Fibroblast of lung (primary cell): ENCODE measurements around the gene ZBTB16. TPM values are rescaled to one million over a fixed set of nuclear protein-coding genes. Genes with fewer than 3 reads are reported as not detected.

Experiments used
- DNase-seq, 2 donors: peaks; one replicate each; pipeline versions ENCODE4 v3.0.0 to v3.0.0-alpha.2; 2010; ENCODE audit warnings: low read depth in 2 of 2
- H2AFZ ChIP-seq: 2 replicates; pipeline ENCODE4 v1.5.1; 2012; ENCODE audit warnings: low read length, control low read depth, inconsistent platforms
- H3K27ac ChIP-seq: 2 replicates; pipeline ENCODE4 v1.5.1; 2011; ENCODE audit warnings: low read length, control low read depth; ENCODE audit not compliant: insufficient read depth
- H3K27me3 ChIP-seq: 2 replicates; pipeline ENCODE4 v1.5.1; 2011; ENCODE audit warnings: mild to moderate bottlenecking, low read length; ENCODE audit not compliant: control insufficient read depth, insufficient read depth
- H3K36me3 ChIP-seq: 2 replicates; pipeline ENCODE4 v1.5.1; 2011; ENCODE audit warnings: low read length; ENCODE audit not compliant: control insufficient read depth, insufficient read depth
- H3K4me1 ChIP-seq: 2 replicates; pipeline ENCODE4 v1.5.1; 2011; ENCODE audit warnings: low read length; ENCODE audit not compliant: control insufficient read depth, insufficient read depth; ENCODE audit errors: extremely low read depth
- H3K4me2 ChIP-seq: 2 replicates; pipeline ENCODE4 v1.5.1; 2011; ENCODE audit warnings: low read length, control low read depth; ENCODE audit not compliant: insufficient read depth; ENCODE audit errors: extremely low read depth
- H3K4me3 ChIP-seq, 4 experiments: fragments of 200-600 bp in 1 of 4; sonication (generic) in 1 of 4; replicated peaks in 1 of 4; 2 replicates each; pipeline ENCODE4 v1.5.1; 2011 to 2016; ENCODE audit warnings: low read length in 4 of 4, low read depth in 3 of 4, mild to moderate bottlenecking in 3 of 4, control low read depth in 2 of 4, inconsistent platforms in 1 of 4, mixed read lengths in 1 of 4; ENCODE audit not compliant: insufficient read depth in 1 of 4; ENCODE audit errors: control extremely low read depth in 1 of 4
- H3K79me2 ChIP-seq: 2 replicates; pipeline ENCODE4 v1.5.1; 2012; ENCODE audit warnings: mild to moderate bottlenecking, low read length, inconsistent platforms; ENCODE audit not compliant: control insufficient read depth, insufficient read depth
- H3K9ac ChIP-seq: 2 replicates; pipeline ENCODE4 v1.5.1; 2011; ENCODE audit warnings: mild to moderate bottlenecking, low read length, control low read depth; ENCODE audit not compliant: insufficient read depth
- H3K9me3 ChIP-seq: 2 replicates; pipeline ENCODE4 v1.5.1; 2012; ENCODE audit warnings: low read depth, low read length; ENCODE audit not compliant: control insufficient read depth, insufficient read depth
- H4K20me1 ChIP-seq: 2 replicates; pipeline ENCODE4 v1.5.1; 2011; ENCODE audit warnings: low read length; ENCODE audit not compliant: control insufficient read depth, insufficient read depth; ENCODE audit errors: extremely low read depth
- CTCF ChIP-seq, 2 donors: IDR thresholded peaks in 1 of 2; conservative IDR thresholded peaks in 1 of 2; 1 replicate in 1 of 2; 2 replicates in 1 of 2; pipeline ENCODE4 v1.5.1; 2011 to 2012; ENCODE audit warnings: low read length in 2 of 2, control low read depth in 1 of 2, inconsistent platforms in 1 of 2, low read depth in 1 of 2, mild to moderate bottlenecking in 1 of 2
- EZH2 ChIP-seq: IDR thresholded peaks from 2 replicates; pipeline ENCODE4 v1.5.1; 2012; ENCODE audit warnings: low read length, control low read depth, mild to moderate bottlenecking; ENCODE audit errors: missing control alignments
- polyA plus RNA-seq, 2 donors: library from polyadenylated mRNA; depleted of rRNA in 1 of 2; stranded (reverse) in 1 of 2; unstranded in 1 of 2; fragments of >200 nt; gene quantifications; 2 replicates each; pipeline ENCODE4 v1.2.1, GENCODE V29; 2011 to 2012; ENCODE audit warnings: missing spikeins in 1 of 2
- total RNA-seq: library from RNA; depleted of rRNA; stranded (reverse); fragments of >200 nt; gene quantifications from 2 replicates; pipeline ENCODE4 v1.2.1, GENCODE V29; 2014

Gene ZBTB16
- total and polyA plus RNA-seq, 2 donors (not counting 1 experiment from before 2014, with no cell fraction given): not detected

DNA sequence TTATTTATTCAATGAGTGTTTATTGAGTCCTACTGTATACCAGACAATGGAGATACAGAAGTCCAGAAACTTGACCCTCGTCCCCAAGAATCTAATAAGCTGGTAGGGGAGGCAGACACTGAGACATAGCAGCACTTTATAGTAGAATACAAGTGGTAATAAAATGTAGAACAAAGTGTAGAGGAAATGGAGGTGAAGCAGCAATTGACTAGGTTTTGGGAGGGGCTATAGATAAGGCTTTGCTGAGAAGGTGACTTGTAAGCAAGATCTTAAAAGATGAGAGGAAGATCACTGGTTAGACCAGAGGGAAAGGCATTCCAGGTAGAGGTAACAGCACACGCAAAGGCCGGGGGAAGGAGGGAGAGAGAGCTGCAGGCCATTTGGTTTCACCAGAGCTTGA lies 57.3 kb downstream of the ZBTB16 start:
- no peaks in the 10 kb centered on the region for H4K20me1 ChIP-seq
- no peak overlapping the region for H3K27ac ChIP-seq
- H3K79me2 ChIP-seq: no peaks in the 10 kb centered on the region
- no peak for DNase-seq
- H3K36me3 ChIP-seq: no peaks in the 10 kb centered on the region
- H2AFZ ChIP-seq: no peak overlapping the region
- no peaks in the 10 kb centered on the region for H3K27me3 ChIP-seq
- H3K4me1 ChIP-seq: no peaks in the 10 kb centered on the region
- no peak overlapping the region for H3K9ac ChIP-seq
- no peak overlapping the region for H3K4me2 ChIP-seq
- no peaks in the 10 kb centered on the region for H3K9me3 ChIP-seq
- no peak for TF ChIP-seq EZH2
- no peak for TF ChIP-seq CTCF (conservative IDR thresholded peaks at IDR 0.05 in 1 of 2, IDR thresholded peaks at IDR 0.05 in 1 of 2; ENCODE audit: low read depth in 1 of 2, low read length in 2 of 2)
- H3K4me3 ChIP-seq: no peak overlapping the region

- H2AFZ ChIP-seq: no peak overlapping the region
- TF ChIP-seq EZH2 (no peak), CTCF (conservative IDR thresholded peaks at IDR 0.05 in 1 of 2, IDR thresholded peaks at IDR 0.05 in 1 of 2; ENCODE audit: low read depth in 1 of 2, low read length in 2 of 2) (no peak)
- no peaks in the 10 kb centered on the region for H4K20me1 ChIP-seq
- DNase-seq: no peak
- H3K4me1 ChIP-seq: no peaks in the 10 kb centered on the region
- H3K27me3 ChIP-seq: no peaks in the 10 kb centered on the region
- H3K4me2 ChIP-seq: no peak overlapping the region
- H3K79me2 ChIP-seq: no peaks in the 10 kb centered on the region
- no peak overlapping the region for H3K27ac ChIP-seq
- no peaks in the 10 kb centered on the region for H3K36me3 ChIP-seq
- no peak overlapping the region for H3K9ac ChIP-seq
- no peaks in the 10 kb centered on the region for H3K9me3 ChIP-seq
- no peak overlapping the region for H3K4me3 ChIP-seq
Observed at GRCh38 chr11:114120606-114121005, 61.1 kb downstream of the ZBTB16 start.

DNA sequence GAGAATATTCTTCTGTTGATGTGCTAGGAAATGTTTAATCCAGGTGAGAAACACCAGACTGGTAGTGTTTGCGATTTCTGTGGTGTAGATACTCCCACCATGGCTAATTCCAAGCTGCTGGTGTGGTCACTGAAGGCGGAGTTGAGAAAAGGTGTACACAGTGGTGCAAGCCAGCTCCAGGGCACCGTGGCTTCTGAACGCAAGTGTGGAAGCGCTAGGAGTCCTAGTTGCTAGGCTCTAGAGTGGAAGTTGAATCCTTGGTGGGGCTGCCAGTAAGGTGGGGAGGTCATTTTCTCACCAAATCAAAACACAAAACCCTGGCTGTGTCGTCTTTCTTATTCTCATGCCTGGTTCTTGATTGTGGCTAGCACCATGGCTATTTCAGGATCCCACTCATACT lies 61.6 kb downstream of the ZBTB16 start:
- no peaks in the 10 kb centered on the region for H3K36me3 ChIP-seq
- no peak for DNase-seq
- H3K4me2 ChIP-seq: no peak overlapping the region
- H3K27ac ChIP-seq: no peak overlapping the region
- H3K9ac ChIP-seq: no peak overlapping the region
- H3K4me3 ChIP-seq: no peak overlapping the region
- no peaks in the 10 kb centered on the region for H3K4me1 ChIP-seq
- no peaks in the 10 kb centered on the region for H3K79me2 ChIP-seq
- no peak overlapping the region for H2AFZ ChIP-seq
- TF ChIP-seq EZH2 (no peak), CTCF (conservative IDR thresholded peaks at IDR 0.05 in 1 of 2, IDR thresholded peaks at IDR 0.05 in 1 of 2; ENCODE audit: low read depth in 1 of 2, low read length in 2 of 2) (no peak)
- no peaks in the 10 kb centered on the region for H3K9me3 ChIP-seq
- no peaks in the 10 kb centered on the region for H4K20me1 ChIP-seq
- H3K27me3 ChIP-seq: no peaks in the 10 kb centered on the region
